Astrocyte (in vitro differentiated cells and primary cell): ENCODE results near the gene CACNA2D4.

ENCODE experiments used
- CTCF ChIP-seq: IDR thresholded peaks from 2 replicates; pipeline ENCODE4 v1.5.1; 2011; ENCODE audit warnings: low read depth, mild to moderate bottlenecking, inconsistent platforms, low read length, moderate library complexity; ENCODE audit not compliant: insufficient read depth
- EZH2 ChIP-seq: IDR thresholded peaks from 2 replicates; pipeline ENCODE4 v1.6.1; 2012; ENCODE audit warnings: mild to moderate bottlenecking, low read length, inconsistent platforms; ENCODE audit not compliant: insufficient read depth

- TF ChIP-seq EZH2 (no peak), CTCF (no peak)
Observed at GRCh38 chr12:1744932-1745331, 173.5 kb downstream of the CACNA2D4 start.
